NCI-H2081 (cell line): Measurements from ENCODE around the gene FAM163B.
"Not testable (repeated sequence)": the region's sequence is repeated elsewhere in the genome, so short reads cannot be mapped to it uniquely, and the experiment has no call there.

ENCODE experiments used
- DNase-seq, 2 experiments: peaks; one replicate each; lab custom pipeline; 2025; lab: John Stamatoyannopoulos, UW

Gene FAM163B

GRCh38 chr9:133640160-133640559 lies 31.0 kb upstream of the FAM163B start:
- DNase-seq = no peak

- no peak for DNase-seq
Observed at GRCh38 chr9:133639613-133640012, 30.4 kb upstream of the FAM163B start.

GRCh38 chr9:133638711-133639110 lies 29.5 kb upstream of the FAM163B start:
- no peak for DNase-seq

- no peak for DNase-seq
Observed at GRCh38 chr9:133638076-133638475, 28.9 kb upstream of the FAM163B start.

- DNase-seq = no peak
Observed at GRCh38 chr9:133637451-133638055, 28.4 kb upstream of the FAM163B start.

GRCh38 chr9:133636902-133637301 lies 27.7 kb upstream of the FAM163B start:
- no peak for DNase-seq

GRCh38 chr9:133635533-133636531 lies 26.6 kb upstream of the FAM163B start, which contains the start of gene DBH:
Gene DBH, plus strand, starts transcription at chr9:133636363. Its CDS starts 9 bp downstream, at chr9:133636372.
- DNase-seq = no peak

- no peak for DNase-seq
Observed at GRCh38 chr9:133635098-133635497, 25.9 kb upstream of the FAM163B start.

GRCh38 chr9:133634081-133634691 lies 25.0 kb upstream of the FAM163B start:
- peak; percentile 63 to 82 for DNase-seq

GRCh38 chr9:133633681-133634080 lies 24.5 kb upstream of the FAM163B start:
- no peak for DNase-seq

- DNase-seq = peak; percentile 47 to 82
Observed at GRCh38 chr9:133632806-133633680, 23.9 kb upstream of the FAM163B start.

- no peak for DNase-seq
Observed at GRCh38 chr9:133631111-133631510, 21.9 kb upstream of the FAM163B start.

GRCh38 chr9:133629221-133630110 lies 20.3 kb upstream of the FAM163B start:
- no peak for DNase-seq

- no peak for DNase-seq
Observed at GRCh38 chr9:133628766-133629165, 19.6 kb upstream of the FAM163B start.

GRCh38 chr9:133627341-133627740 lies 18.2 kb upstream of the FAM163B start:
- no peak for DNase-seq

- DNase-seq = not testable (repeated sequence)
Observed at GRCh38 chr9:133626008-133626407, 16.8 kb upstream of the FAM163B start.

GRCh38 chr9:133622555-133622954 lies 13.4 kb upstream of the FAM163B start:
- DNase-seq = no peak

GRCh38 chr9:133621725-133622267 lies 12.6 kb upstream of the FAM163B start:
- peak in 1 of 2 experiments; percentile 39 for DNase-seq

- DNase-seq = no peak
Observed at GRCh38 chr9:133619791-133620190, 10.6 kb upstream of the FAM163B start.

GRCh38 chr9:133618726-133619125 lies 9.5 kb upstream of the FAM163B start:
- DNase-seq = no peak
